Spleen (tissue), 7 donors: ENCODE results near the gene MPP3.

ENCODE experiments used
- CTCF ChIP-seq, 11 experiments: fragments of 200-600 bp in 7 of 11; fragments of 450-650 bp in 4 of 11; sonication (generic) in 4 of 11; IDR thresholded peaks in 8 of 11; conservative IDR thresholded peaks in 3 of 11; 1 replicate in 7 of 11; 2 replicates in 4 of 11; pipeline versions ENCODE4 v1.4.0 to v1.8.0; 2016 to 2021; ENCODE audit warnings: antibody characterized with exemption in 11 of 11, inconsistent platforms in 4 of 11, mild to moderate bottlenecking in 1 of 11
- POLR2A ChIP-seq, 3 donors: fragments of 450-650 bp; IDR thresholded peaks; one replicate each; pipeline ENCODE4 v1.5.1; 2017; ENCODE audit warnings: antibody characterized with exemption in 3 of 3, mild to moderate bottlenecking in 1 of 3
- POLR2AphosphoS5 ChIP-seq, 3 donors: sonication (generic); formaldehyde crosslinking; IDR thresholded peaks; one replicate each; pipeline ENCODE4 v1.5.1; 2017; ENCODE audit warnings: antibody characterized with exemption in 3 of 3
- donor health status: DM: no; HTN: no; CAD: no; lungs with moderate emphysema.
- donor health status: DM: no; HTN: no; CAD: no.
- donor health status: DM: no; HTN: no; CAD: no.

DNA sequence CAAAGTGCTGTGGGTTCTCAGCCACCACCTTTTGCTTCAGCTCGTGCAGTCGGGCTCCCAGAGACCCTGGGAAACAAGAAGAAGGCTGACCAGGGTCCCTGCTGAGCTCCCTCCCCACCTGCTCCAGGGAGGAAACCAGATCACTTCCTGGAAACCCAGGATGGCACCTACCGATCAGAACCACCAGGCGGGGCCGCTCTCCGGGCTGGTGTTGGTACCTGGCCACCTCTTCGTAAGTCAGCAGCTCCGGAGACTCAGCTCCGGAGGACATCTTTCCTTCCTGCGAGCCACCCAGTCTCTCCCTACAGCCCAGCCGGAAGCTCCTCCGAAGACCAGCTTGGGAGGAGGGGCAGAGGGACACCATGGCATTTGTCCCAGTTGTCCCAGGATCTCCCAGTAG is 18.9 kb downstream of the MPP3 start:
- TF ChIP-seq POLR2AphosphoS5 (IDR thresholded peaks at IDR 0.05) = no peak
- no peak for TF ChIP-seq CTCF (IDR thresholded peaks at IDR 0.05 in 8 of 11, conservative IDR thresholded peaks at IDR 0.05 in 3 of 11)
- TF ChIP-seq POLR2A (IDR thresholded peaks at IDR 0.05) = no peak
